Endothelial cell of umbilical vein (primary cell): ENCODE results near the gene SH3BP2. TPM values are rescaled to one million over a fixed set of nuclear protein-coding genes. Genes with fewer than 3 reads are reported as not detected.

ENCODE experiments used
- BruUV-seq: library from RNA; stranded (reverse); fragments of 400-500 nt; replicated peaks from 2 replicates; lab custom pipeline; 2021; lab: Mats Ljungman, UMichigan
- CTCF ChIA-PET: fragments of 300-600, 350-600 bp; sonication (Branson Sonifier 250); formaldehyde crosslinking; loops from one replicate; lab custom pipeline; 2021; ENCODE audit warnings: antibody characterized with exemption, inconsistent platforms; lab: Charles Lee
- POLR2A ChIA-PET: fragments of 300-600, 350-600 bp; sonication (Branson Sonifier 250); formaldehyde crosslinking; loops from one replicate; lab custom pipeline; 2021; ENCODE audit warnings: antibody characterized with exemption, inconsistent platforms; lab: Charles Lee
- DNase-seq: peaks from one replicate; pipeline ENCODE4 v3.0.0-alpha.2; 2011; ENCODE audit warnings: low read depth, low spot score
- FAIRE-seq: peaks from 2 replicates; lab custom pipeline; 2011; peaks lifted over from hg19 to GRCh38; lab: Jason Lieb, UNC
- H2AFZ ChIP-seq: 2 replicates; pipeline ENCODE4 v1.6.0; 2012; ENCODE audit warnings: low read depth, low read length, control low read depth, inconsistent platforms
- H3K27ac ChIP-seq: 2 replicates; pipeline ENCODE4 v1.5.1; 2011; ENCODE audit warnings: low read depth, mild to moderate bottlenecking, control low read depth, low read length, moderate library complexity; ENCODE audit not compliant: insufficient read depth
- H3K27me3 ChIP-seq, 2 experiments: 2 replicates each; pipeline versions ENCODE4 v1.6.0 to v1.6.1; 2011; ENCODE audit warnings: low read length in 2 of 2, mixed read lengths in 1 of 2; ENCODE audit not compliant: control insufficient read depth in 2 of 2, insufficient read depth in 2 of 2
- H3K36me3 ChIP-seq, 2 experiments: 2 replicates in 1 of 2; 3 replicates in 1 of 2; pipeline ENCODE4 v1.5.1; 2011; ENCODE audit warnings: low read length in 2 of 2, mild to moderate bottlenecking in 1 of 2, moderate library complexity in 1 of 2; ENCODE audit not compliant: control insufficient read depth in 2 of 2, insufficient read depth in 2 of 2; ENCODE audit errors: extremely low read depth in 1 of 2
- H3K4me1 ChIP-seq: 3 replicates; pipeline ENCODE4 v1.5.1; 2011; ENCODE audit warnings: mild to moderate bottlenecking, low read length; ENCODE audit not compliant: control insufficient read depth, insufficient read depth; ENCODE audit errors: extremely low read depth
- H3K4me2 ChIP-seq: 2 replicates; pipeline ENCODE4 v1.6.1; 2011; ENCODE audit warnings: low read length, control low read depth, mixed read lengths; ENCODE audit not compliant: insufficient read depth
- H3K4me3 ChIP-seq, 3 experiments: fragments of 200-600 bp in 1 of 3; sonication (generic), shearing (Covaris generic) in 1 of 3; replicated peaks in 1 of 3; 2 replicates each; pipeline ENCODE4 v1.5.1; 2011 to 2016; ENCODE audit warnings: control low read depth in 3 of 3, low read length in 3 of 3, mild to moderate bottlenecking in 2 of 3, inconsistent platforms in 1 of 3, low read depth in 1 of 3, moderate library complexity in 1 of 3; ENCODE audit not compliant: insufficient read depth in 1 of 3
- H3K79me2 ChIP-seq: 2 replicates; pipeline ENCODE4 v1.6.0; 2012; ENCODE audit warnings: low read length, inconsistent platforms; ENCODE audit not compliant: control insufficient read depth, insufficient read depth
- H3K9ac ChIP-seq: replicated peaks from 2 replicates; pipeline ENCODE3; 2011; ENCODE audit warnings: low read length, control low read depth; ENCODE audit not compliant: insufficient read depth; ENCODE audit errors: extremely low read depth
- H3K9me1 ChIP-seq: replicated peaks from 3 replicates; pipeline ENCODE4 v1.6.0; 2011; ENCODE audit warnings: mild to moderate bottlenecking, low read length; ENCODE audit not compliant: control insufficient read depth, insufficient read depth; ENCODE audit errors: extremely low read depth
- H3K9me3 ChIP-seq: replicated peaks from 2 replicates; pipeline ENCODE4 v1.5.1; 2012; ENCODE audit warnings: low read length, inconsistent platforms; ENCODE audit not compliant: control insufficient read depth, insufficient read depth
- H4K20me1 ChIP-seq: replicated peaks from 2 replicates; pipeline ENCODE3; 2011; ENCODE audit warnings: mild to moderate bottlenecking, low read length; ENCODE audit not compliant: control insufficient read depth, insufficient read depth; ENCODE audit errors: extremely low read depth
- EZH2 ChIP-seq: IDR thresholded peaks from 2 replicates; pipeline ENCODE4 v1.6.1; 2012; ENCODE audit warnings: borderline replicate concordance, low read depth, mild to moderate bottlenecking, moderate library complexity, low read length, inconsistent platforms; ENCODE audit not compliant: severe bottlenecking
- FOS ChIP-seq: IDR thresholded peaks from 2 replicates; pipeline ENCODE4 v1.6.1; 2011; ENCODE audit warnings: mild to moderate bottlenecking, low read length, moderate library complexity, borderline replicate concordance; ENCODE audit not compliant: insufficient read depth
- JUN ChIP-seq: IDR thresholded peaks from 2 replicates; pipeline ENCODE4 v1.6.1; 2011; ENCODE audit warnings: borderline replicate concordance, low read depth; ENCODE audit not compliant: insufficient read length, insufficient read depth
- MYC ChIP-seq: IDR thresholded peaks from one replicate; pipeline ENCODE4 v1.6.1; 2011; ENCODE audit warnings: mild to moderate bottlenecking, low read depth, low read length
- POLR2A ChIP-seq: IDR thresholded peaks from 2 replicates; pipeline ENCODE4 v1.6.1; 2012; ENCODE audit warnings: low read depth, mild to moderate bottlenecking, control low read depth, low read length
- POLR2AphosphoS5 ChIP-seq: IDR thresholded peaks from 2 replicates; pipeline ENCODE4 v1.6.1; 2012; ENCODE audit warnings: low read depth, mild to moderate bottlenecking, control low read depth, low read length, moderate library complexity; ENCODE audit not compliant: insufficient read depth
- dilution Hi-C: fragments of 300-500 bp; cut with MboI; formaldehyde crosslinking; loops from one replicate; pipeline ENCODE4 v1.15.0; 2019; ENCODE audit warnings: low sequenced_read_pairs; ENCODE audit not compliant: extremely low pct_ligation_motif_present
- intact Hi-C: fragments of 100-400 bp; cut with micrococcal nuclease; formaldehyde crosslinking; loops from one replicate; pipeline ENCODE4 v1.10.0; 2022
- polyA plus RNA-seq, 4 experiments: library from polyadenylated mRNA; depleted of rRNA in 3 of 4; stranded (reverse) in 3 of 4; unstranded in 1 of 4; fragments of >200 nt; gene quantifications; 2 replicates each; pipeline versions ENCODE4 v1.2.1 to v1.2.3, GENCODE V29; 2011 to 2012; ENCODE audit warnings: missing spikeins in 1 of 4
- total RNA-seq: library from RNA; stranded (reverse); gene quantifications from 2 replicates; pipeline ENCODE4 v1.2.3, GENCODE V29; 2021
- TF ChIP-seq, protein P1 (sequence below): IDR thresholded peaks from 2 replicates; pipeline ENCODE4 v1.6.1; 2011; ENCODE audit not compliant: insufficient read depth, insufficient read length
- TF ChIP-seq, protein P2 (sequence below), 2 donors: IDR thresholded peaks; 1 replicate in 1 of 2; 2 replicates in 1 of 2; pipeline ENCODE4 v1.5.1; 2011; ENCODE audit warnings: low read length in 2 of 2, mild to moderate bottlenecking in 2 of 2, moderate library complexity in 2 of 2, control low read depth in 1 of 2, inconsistent platforms in 1 of 2, low read depth in 1 of 2; ENCODE audit not compliant: insufficient read depth in 1 of 2; ENCODE audit errors: extremely low read depth in 1 of 2

The SH3BP2 gene
- total and polyA plus RNA-seq, 2 donors (not counting 3 experiments of a cell fraction or from before 2014, with no cell fraction given), result 69.2 to 73.9 TPM

DNA sequence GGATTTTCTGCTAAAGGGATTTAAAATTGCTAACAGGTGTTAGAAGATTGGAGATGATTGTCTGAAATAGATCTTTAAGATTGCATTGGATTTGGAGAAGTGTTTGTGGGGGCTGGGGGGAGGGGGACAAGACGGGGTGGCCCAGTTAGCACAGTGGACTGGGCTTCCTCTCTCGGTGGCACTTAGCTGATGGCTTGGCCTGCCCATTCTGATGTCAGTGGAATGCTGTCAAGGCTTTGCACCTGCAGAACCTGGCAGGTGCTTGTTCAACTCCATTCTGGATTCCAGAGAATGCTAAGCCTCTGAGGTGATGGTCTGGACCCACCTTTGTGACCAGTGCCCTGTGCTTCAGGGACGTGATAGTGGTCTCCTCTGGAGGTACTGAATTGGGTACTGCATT, 94.5 kb downstream of the SH3BP2 start:
- Histone ChIP-seq H3K9me3 (no peaks in the 10 kb centered on the region), H4K20me1 (no peaks in the 10 kb centered on the region), H3K27me3 (no peaks in the 10 kb centered on the region), H3K4me2 (no peak overlapping the region), H2AFZ (no peak overlapping the region), H3K4me1 (peaks cover under 1% of the 10 kb centered on the region), H3K36me3 (peaks cover 10 to 19% of the 10 kb centered on the region in 2 experiments), H3K9ac (no peak overlapping the region), H3K27ac (no peak overlapping the region), H3K79me2 (peaks cover 10% of the 10 kb centered on the region), H3K4me3 (no peak overlapping the region), H3K9me1 (no peaks in the 10 kb centered on the region)
- POLR2A ChIA-PET, result no interaction called here
- CTCF ChIA-PET, result no interaction called here
- FAIRE-seq (peak; percentile 8), DNase-seq (no peak)
- intact Hi-C loops, result no loop called here
- dilution Hi-C loops, result no loop called here
- no TSS peak for BruUV-seq
- TF ChIP-seq FOS, result no peak
- TF ChIP-seq EZH2, result no peak
- TF ChIP-seq, protein P1, sequence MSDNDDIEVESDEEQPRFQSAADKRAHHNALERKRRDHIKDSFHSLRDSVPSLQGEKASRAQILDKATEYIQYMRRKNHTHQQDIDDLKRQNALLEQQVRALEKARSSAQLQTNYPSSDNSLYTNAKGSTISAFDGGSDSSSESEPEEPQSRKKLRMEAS, result no peak
- TF ChIP-seq, protein P2, sequence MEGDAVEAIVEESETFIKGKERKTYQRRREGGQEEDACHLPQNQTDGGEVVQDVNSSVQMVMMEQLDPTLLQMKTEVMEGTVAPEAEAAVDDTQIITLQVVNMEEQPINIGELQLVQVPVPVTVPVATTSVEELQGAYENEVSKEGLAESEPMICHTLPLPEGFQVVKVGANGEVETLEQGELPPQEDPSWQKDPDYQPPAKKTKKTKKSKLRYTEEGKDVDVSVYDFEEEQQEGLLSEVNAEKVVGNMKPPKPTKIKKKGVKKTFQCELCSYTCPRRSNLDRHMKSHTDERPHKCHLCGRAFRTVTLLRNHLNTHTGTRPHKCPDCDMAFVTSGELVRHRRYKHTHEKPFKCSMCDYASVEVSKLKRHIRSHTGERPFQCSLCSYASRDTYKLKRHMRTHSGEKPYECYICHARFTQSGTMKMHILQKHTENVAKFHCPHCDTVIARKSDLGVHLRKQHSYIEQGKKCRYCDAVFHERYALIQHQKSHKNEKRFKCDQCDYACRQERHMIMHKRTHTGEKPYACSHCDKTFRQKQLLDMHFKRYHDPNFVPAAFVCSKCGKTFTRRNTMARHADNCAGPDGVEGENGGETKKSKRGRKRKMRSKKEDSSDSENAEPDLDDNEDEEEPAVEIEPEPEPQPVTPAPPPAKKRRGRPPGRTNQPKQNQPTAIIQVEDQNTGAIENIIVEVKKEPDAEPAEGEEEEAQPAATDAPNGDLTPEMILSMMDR (IDR thresholded peaks at IDR 0.05; ENCODE audit: extremely low read depth in 1 of 2, insufficient read depth in 1 of 2, low read depth in 1 of 2, low read length in 2 of 2), result no peak
- no peak for TF ChIP-seq POLR2A
- TF ChIP-seq MYC, result no peak
- no peak for TF ChIP-seq JUN
- no peak for TF ChIP-seq POLR2AphosphoS5
